Fibroblast of gingiva (primary cell): ENCODE data around the gene PITX1.
"Not testable (repeated sequence)": the region's sequence is repeated elsewhere in the genome, so short reads cannot be mapped to it uniquely, and the experiment has no call there.

ENCODE experiments used
- DNase-seq: peaks from one replicate; pipeline ENCODE4 v3.0.0-alpha.2; 2011; ENCODE audit warnings: low read depth

The PITX1 gene

DNA sequence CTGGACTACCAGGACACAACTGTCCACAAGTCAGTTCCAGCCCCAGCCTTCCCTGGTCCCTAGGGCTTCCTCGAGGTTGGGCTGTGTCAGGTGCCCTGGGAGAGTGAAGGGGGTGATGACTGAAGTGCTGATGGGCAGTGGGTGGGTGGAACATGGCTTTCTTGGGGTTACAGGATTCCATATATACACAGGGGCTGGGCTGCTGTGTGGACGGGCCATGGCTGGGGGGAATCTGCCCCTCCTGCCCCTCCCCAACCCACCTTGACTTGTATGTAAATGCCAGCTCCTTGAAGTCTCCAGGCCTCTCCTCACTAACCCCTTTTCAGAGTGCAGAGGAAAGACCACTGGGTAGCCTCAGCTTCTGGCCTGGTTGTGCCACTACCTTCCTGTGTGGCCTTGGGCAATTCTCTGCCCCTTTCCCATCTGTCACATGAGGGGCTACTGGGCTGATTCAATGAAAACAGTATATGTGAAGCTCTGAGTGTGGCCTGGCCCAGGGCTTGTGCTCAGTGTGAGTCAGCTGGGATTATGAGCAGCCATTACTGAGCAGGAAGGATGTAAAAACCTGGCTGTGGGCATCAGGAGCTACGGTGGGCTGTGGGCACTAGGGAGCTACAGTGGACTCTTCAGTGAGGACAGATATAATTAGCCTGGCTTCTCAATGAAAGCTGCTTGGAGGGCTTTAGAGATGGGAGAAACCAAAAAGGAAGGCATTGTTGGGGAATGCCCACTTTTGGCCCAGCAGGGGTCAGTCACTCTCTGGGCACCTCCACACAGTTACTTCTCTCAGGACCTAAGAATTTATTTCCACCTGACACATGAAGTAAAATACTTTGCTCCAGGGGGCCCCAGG is 23.3 kb downstream of the PITX1 start:
- DNase-seq = no peak

DNA sequence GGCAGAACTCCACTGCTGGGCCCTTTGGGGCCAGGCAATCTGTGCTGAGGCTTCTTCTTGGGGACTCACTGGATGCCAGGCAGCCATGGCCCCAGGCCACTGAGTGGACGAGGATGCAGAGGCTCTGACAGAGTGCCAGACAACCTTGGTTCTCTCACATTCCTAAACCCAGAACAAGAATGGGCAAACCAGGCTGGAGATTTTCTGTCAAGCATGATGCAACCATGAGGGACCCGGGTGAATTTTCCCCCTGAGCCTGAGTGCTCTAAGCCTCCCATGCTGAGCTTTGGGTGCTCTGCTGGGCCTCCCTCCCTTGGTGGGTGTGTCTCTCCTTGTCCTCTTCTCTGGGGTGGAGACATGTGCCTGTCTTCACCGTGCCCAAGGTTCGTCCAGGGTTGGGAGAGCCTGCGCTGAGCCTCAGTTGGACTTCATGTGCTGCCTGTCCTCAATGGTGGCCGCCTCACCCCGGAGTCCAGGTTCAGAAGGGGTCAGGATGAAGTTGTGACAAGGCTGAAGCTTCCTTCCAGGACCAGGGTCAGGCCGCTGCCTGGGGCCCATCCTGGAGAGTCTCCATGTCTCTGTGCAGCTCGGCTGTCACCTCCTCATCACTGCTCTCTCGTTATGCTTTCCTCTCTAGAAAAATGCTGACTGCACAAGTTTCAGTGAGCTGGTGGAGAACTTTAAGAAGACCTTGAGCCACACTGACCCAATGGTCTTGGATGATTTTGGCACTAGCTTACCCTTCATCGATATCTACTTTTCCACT is 24.1 kb downstream of the PITX1 start:
- no peak for DNase-seq

DNA sequence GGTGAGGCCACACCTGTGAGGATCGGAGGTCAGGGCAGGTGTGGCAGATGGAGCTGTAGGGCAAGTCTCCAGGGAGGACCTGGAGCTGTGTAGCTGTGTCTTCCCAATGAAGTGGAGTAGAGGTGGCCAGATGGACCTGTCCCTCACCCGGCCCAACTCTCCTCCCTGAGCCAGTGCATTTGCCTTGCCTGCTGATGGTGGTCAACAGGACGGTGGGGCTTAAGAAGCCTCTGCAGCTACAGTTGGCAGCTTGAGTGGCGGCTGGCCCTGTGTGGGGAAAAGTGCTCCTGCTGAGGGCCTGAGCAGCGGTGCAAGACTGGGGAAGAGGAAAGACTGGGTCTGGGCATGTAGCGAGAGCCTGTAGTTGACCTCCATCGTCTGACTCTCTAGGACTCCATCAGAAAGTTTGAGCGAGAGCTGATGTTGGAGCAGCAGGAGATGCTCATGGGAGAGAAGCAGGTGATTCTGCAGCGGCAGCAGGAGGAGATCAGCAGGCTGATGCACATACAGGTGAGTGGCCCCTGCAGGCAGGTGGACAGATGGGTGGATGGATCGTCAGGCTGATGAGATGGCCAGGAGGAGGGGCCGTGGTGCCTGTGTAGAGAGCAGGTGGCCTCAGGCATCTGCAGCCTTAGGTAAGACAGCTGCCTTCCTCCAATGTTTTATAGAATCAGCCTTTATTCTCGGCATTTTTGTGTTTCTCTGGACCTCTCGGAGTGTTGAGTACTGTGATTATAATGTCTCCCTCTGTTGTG is 24.9 kb downstream of the PITX1 start:
- no peak for DNase-seq

DNA sequence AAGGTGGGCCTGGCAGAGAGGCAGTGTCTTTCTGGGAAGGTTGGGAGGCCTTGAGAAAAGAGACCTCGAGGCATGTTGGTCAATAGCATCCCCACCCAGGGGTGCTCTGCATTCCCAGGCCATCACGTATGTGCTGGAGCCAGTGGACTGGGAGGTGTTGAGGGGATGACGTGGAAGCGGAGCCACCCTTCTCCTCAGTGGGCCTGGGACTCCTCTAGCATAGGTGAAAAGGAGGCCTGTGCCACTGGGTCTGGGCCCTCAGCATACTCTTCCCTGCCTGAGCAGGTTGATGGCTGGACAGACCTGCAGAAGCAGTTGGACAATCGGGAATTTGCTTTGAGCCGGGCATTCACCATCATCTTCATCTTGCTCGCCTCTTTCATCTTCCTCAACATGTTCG is 25.5 kb downstream of the PITX1 start:
- no peak for DNase-seq

DNA sequence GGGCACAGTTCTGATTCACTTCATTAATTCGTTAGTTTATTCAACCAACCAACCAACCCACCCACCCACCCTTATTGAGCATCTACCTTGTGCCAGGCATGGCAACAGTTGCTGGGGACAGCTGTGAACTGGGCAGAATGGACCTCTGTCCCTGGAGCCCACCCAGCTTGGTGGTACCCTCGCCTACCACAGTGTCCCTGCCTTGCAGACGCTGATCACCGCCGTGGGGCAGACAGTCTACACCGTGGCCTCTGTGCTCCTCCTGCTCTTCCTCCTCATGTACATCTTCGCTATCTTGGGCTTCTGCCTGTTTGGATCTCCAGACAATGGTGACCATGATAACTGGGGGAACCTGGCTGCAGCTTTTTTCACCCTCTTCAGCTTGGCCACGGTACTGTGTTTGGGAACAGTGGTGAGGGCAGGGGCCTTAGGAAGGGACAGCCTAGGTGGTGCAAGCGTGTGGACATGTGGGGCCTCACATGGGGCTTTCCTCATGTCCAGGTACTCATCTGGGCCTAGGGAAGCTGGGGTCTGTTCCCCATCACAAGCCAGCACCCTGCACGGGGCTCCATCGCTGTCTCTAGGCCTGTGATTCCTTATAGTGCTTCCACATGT is 26.2 kb downstream of the PITX1 start:
- DNase-seq = no peak

DNA sequence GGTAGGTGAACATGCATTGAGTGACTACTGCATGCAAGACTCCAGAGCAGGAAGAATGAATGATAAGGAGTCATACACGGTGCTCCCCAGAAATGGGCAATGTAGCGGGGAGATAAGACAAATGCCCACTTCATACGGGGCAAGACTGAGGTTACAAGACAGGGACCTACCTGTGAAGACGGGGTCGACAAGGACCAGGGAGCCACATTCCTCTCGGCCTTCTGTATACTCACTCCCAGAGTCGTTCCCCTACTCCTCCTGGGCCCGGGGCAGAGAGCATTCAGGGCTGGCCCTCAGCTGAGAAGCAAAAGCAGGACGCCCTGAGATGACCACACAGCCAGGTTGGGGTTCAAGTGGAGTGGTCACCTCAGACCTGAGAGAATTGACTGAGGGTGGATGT is 26.7 kb downstream of the PITX1 start:
- no peak for DNase-seq

DNA sequence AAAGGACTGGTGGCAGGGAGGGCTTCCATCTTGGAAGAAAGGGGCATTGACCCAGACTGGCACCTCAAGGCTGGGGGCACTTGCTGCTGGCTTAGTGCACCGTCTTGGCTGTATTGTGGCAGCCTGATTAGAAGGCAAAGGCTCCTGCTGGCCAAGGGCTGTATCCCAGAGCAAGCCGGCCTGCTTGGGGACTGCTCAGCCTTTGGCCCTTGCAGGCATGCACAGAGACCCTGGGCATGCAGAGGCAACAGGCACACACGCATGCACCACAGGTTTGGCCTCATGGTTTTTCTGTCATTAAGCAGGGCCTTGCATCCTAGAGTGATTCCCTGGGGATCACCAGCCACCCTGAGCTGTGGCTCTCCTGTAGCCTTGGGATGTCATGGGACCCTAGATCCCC is 29.0 kb downstream of the PITX1 start:
- no peak for DNase-seq

DNA sequence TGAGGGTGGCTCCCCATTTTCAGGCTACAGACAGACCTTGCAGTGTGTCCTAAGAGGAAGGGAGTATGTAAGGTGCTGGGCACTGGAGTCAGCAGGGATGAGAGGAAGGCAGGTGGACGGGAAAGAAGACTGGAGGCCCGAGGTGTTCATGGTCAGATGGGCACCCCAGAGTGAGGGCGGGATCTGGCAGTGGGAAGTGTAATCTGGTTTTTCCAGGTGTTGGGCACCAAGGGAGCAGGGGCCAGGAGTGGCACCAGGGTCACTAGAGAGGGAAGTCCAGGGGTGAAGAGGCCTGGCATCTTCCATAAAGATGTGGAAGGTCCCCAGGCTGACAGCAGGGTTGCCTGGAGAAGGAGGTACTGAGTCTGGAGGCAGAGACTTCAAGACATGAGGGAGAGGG is 29.7 kb downstream of the PITX1 start:
- no peak for DNase-seq

DNA sequence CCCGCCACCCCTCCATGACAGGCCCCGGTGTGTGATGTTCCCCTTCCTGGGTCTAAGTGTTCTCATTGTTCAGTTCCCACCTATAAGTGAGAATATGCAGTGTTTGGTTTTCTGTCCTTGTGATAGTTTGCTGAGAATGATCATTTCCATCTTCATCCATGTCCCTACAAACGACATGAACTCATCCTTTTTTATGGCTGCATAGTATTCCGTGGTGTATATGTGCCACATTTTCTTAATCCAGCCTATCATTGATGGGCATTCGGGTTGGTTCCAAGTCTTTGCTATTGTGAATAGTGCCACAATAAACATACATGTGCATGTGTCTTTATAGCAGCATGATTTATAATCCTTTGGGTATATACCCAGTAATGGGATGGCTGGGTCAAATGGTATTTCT is 36.0 kb downstream of the PITX1 start:
- not testable (repeated sequence) for DNase-seq

DNA sequence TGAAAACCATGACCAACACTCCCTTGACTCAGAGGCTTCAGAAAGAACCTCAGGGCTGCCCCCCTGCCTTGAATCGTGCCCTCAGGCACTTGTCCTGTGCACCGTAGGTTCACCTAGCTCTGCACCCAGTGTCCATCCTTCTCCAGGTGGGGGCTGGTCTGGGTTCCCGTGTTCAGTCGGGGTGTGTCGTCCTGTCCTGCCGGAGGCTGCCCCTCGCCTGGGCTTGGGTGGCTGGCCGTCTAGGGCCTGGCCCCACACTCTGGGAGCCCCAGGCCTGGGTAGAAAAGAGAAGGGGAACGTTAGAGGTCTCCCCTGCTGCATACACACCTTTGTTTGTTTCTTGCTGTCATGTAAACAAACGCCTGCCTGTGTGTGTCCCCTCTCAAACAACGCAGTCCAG is 37.0 kb downstream of the PITX1 start:
- DNase-seq = no peak

DNA sequence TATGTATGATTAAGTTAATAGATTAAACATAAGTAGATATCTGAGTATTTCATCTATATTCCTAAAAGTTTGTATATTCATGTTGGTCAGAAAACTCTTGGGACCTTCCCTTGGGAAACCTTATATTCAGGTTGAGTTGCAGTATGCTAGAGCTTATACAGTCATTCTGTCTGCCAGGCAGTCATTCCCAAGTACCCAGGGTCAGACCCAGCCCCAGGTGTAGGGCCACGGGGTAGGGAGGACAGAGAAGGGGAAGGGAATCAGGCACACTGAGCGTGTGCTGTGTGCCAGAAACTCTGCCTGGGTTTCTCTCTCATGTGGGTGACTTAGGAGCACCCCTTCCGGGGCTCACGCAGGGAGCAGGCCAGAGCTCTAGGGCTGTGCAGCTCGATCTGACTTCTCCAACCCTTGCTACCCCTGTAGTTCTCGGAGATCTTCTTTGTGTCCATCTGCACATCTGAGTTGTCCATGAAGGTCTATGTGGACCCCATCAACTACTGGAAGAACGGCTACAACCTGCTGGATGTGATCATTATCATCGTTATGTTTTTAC is 38.1 kb downstream of the PITX1 start:
- DNase-seq = no peak

DNA sequence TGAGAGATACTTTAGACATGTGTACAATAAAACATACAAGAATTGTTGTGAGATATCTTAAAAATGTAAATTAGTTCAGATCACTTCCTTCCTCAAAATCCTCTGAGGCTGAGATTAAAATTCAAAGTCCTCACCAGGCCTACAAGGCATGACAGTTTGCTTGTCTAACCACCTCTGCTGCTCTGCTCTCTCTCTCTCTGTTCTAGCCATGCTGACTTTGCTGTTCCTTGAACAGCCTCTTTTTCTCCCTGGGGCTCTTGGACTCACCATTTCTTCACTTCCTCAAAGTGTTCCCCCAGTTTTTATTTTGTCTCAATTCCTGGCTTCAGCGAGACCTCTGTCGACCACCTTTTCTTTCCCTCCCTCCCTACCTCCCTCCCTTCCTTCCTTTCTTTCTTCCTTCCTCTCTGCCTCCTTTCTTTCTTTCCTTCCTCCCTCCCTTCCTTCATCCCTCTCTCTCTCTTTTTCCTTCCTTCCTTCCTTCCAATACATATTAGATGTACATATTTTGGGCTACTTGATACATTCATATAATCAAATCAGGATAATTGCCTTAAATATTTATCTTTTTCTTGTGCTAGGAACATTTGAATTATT is 39.4 kb downstream of the PITX1 start:
- no peak for DNase-seq

DNA sequence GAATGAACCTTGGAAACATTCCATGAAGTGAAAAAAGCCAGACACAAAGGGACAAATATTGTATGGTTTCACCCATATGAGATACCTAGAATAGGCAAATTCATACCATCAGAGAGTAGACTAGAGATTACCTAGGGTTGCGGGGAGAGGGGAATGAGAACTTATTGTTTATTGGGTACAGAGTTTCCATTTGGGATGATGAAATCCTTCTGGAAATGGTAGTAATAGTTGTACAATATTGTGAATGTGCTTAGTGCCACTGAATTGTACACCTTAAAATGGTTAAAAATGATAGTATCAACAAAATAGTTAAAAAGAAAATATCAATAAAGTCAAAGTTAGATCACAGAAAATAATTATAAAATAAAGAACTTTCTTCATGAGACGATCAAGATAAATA is 40.9 kb downstream of the PITX1 start:
- DNase-seq = no peak

DNA sequence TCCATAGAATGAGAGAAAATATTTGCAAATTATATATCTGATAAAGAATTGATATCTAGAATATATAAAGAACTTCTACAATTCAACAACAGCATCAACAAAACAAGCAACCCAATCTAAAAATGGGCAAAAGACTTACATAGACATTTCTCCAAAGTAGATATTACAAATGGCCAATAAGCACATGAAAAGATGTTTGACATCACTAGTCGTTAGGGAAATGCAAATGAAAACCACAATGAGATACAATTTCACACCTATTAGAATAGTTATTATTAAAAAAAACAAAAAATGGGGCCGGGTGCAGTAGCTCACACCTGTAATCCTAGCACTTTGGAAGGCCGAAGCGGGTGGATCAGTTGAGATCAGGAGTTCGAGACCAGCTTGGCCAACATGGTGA is 41.9 kb downstream of the PITX1 start:
- DNase-seq = no peak

DNA sequence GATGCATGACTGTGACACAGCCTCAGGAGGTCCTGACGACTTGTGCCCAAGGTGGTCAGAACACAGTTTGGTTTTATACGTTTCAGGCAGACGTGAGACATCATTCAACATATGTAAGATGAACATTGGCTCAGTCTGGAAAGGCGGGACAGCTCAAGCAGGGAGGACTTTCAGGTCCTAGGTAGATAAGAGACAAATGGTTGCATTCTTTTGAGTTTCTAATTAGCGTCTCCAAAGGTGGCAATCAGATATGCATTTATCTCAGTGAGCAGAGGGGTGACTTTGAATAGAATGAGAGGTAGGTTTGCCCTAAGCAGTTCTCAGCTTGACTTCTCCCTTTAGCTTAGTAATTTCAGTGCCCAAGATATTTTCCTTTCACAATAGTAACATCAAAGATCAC is 43.8 kb downstream of the PITX1 start:
- DNase-seq = not testable (repeated sequence)

DNA sequence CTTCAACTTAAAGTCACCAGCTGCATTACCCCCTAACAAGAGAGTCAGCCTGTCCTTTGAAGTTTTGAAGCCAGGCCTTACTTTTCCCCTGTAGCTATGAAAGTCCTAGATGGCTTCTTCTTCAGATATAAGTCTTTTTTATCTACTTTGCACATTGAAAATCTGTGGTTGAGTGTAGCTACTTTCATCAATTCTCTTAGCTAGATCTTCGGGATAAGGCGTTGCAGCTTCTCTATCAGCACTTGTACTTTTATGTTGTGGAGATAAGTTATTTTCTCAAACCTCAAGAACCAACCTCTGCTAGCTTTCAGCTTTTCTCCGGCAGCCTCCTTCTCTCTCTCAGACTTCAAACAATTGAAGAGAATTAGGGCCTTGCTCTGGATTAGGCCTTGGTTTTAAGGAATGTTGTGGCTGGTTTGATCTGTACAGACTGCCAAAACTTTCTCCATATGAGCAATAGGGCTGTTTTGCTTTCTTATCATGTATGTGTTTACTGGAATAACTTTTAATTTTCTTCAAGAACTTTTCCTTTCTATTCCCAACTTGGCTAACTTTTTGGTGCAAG is 44.7 kb downstream of the PITX1 start:
- DNase-seq = no peak

DNA sequence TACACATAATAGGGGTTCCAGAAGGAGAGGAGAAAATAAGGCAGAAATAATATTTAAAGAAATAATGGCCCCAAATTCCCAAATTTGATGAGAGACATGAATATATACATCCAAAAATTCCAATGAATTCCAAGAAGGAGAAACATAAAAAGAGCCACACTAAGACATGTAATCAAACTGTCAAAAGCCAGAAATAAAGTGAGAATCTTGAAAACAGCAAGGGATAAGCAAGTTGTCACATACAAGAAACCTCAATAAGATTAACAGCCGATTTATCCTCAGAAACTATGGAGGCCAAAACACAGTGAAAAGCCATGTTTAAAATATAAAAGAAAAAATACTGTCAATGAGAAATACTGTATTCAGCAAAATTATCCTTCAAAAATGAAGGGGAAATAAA is 51.8 kb downstream of the PITX1 start:
- no peak for DNase-seq

DNA sequence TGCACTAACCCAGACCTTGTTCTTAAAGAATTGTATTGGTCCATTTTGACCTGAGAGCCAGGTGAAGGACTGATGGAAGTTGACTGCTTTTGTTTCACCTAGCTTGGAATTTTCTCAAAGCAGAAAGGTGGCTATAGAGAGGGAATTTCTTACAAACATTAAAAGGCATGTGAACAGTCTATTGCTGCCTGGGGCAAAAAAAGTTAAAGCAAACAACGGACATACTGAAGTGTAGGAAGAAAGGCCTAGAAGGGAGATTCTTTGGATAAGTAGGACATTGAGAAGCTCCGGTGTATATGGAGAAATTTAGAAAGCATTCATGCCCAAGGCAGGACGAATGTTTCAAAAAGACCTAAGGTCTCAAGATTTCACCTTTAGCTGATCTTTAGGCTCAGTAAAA is 54.6 kb downstream of the PITX1 start:
- no peak for DNase-seq
